B cell (primary cell): ENCODE results near the gene PPP2R5B.

Experiments
- EZH2 ChIP-seq: IDR thresholded peaks from 2 replicates; pipeline ENCODE4 v1.6.1; 2012; ENCODE audit warnings: borderline replicate concordance, low read depth, mild to moderate bottlenecking, moderate library complexity, low read length; ENCODE audit not compliant: insufficient read depth, poor library complexity, severe bottlenecking
- TF ChIP-seq, protein P1 (sequence below): fragments of 200-600 bp; IDR thresholded peaks from one replicate; pipeline ENCODE4 v1.8.0; 2022; ENCODE audit warnings: antibody characterized with exemption, mild to moderate bottlenecking

DNA sequence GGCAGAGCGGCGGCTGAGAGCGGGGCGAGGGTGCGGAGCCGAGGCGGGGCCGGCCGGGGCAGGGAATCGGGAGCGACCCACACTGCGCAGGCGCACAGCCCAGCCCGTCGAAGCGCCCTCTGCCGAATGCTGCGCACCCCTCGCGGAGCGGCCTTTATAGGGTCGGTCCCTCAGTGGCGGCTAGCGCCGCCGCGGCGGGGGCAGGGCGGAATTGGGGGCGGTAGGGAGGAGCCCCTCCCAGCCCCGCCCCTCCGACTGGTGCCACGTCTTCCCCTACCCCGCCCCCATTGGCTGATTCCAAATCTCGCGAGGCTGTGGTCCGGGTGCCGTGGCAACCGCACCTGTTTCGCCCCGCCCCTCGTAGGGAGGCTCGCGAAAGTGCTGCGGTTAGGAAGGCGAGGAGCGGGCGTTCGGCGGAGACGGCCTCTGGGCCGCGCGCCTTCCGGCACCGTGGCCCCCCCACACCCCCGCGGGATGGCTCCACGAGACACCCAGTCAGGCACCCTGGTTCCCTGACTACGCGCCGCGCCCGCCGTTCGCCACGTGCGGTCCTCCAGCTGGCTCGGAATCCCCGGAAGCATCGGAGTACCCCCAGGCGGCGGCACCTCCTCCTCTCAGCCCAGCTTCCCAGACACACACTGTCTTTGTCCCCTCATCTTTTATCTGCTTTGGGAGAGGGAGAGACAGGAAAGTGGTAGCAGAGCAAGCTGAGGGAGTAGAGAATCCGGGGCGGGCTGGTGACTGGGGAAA, 45.8 kb upstream of the PPP2R5B start, which contains the start of gene EHD1:
- TF ChIP-seq, protein P1, sequence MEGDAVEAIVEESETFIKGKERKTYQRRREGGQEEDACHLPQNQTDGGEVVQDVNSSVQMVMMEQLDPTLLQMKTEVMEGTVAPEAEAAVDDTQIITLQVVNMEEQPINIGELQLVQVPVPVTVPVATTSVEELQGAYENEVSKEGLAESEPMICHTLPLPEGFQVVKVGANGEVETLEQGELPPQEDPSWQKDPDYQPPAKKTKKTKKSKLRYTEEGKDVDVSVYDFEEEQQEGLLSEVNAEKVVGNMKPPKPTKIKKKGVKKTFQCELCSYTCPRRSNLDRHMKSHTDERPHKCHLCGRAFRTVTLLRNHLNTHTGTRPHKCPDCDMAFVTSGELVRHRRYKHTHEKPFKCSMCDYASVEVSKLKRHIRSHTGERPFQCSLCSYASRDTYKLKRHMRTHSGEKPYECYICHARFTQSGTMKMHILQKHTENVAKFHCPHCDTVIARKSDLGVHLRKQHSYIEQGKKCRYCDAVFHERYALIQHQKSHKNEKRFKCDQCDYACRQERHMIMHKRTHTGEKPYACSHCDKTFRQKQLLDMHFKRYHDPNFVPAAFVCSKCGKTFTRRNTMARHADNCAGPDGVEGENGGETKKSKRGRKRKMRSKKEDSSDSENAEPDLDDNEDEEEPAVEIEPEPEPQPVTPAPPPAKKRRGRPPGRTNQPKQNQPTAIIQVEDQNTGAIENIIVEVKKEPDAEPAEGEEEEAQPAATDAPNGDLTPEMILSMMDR, result peak; percentile 57
- no peak for TF ChIP-seq EZH2
